Activated CD4-positive, alpha-beta T cell treated with anti-CD3 and anti-CD28 coated beads for 48 hours (primary cell): ENCODE data around the gene ANKRD23.
"Not testable (repeated sequence)": the region's sequence is repeated elsewhere in the genome, so short reads cannot be mapped to it uniquely, and the experiment has no call there.

Experiments used
- DNase-seq: peaks from one replicate; pipeline ENCODE4 v3.0.0-alpha.2; 2020

The ANKRD23 gene

DNA sequence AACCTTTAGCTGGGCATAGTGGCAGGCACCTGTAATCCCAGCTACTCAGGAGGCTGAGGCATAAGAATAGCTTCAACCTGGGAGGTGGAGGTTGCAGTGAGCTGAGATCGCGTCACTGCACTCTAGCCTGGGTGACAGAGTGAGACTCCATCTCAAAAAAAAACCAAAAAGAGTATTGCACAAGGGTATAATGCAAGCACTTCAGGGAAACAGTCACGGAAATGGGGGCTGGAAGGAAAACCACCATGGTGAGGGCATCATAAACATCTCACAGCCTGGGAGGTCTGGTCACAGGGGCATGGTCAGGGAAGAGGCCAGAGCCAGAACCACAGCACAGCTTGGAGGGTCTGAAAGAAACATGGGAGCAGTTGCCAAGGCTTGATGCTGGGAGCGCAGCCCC, 19.2 kb upstream of the ANKRD23 start:
- not testable (repeated sequence) for DNase-seq

DNA sequence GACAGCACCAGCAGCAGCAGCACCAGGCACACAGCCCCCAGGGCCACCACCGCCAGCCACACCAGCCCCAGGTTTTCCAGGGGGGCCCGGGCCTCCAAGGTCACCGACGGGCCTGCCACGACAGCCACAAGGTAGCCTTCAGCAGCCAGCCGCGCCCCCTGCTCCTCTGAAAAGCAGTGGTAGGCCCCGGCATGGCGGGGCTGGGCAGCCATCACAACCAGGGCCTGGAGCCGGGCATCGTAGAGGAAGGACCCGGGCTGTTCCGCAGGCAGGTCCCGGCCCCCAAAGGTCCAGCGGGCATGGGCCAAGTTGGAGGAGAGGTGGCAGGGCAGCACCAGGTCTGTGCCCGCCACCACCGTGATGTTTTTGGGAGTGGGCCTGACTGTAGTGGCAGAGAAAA, 17.3 kb upstream of the ANKRD23 start:
- DNase-seq = no peak

DNA sequence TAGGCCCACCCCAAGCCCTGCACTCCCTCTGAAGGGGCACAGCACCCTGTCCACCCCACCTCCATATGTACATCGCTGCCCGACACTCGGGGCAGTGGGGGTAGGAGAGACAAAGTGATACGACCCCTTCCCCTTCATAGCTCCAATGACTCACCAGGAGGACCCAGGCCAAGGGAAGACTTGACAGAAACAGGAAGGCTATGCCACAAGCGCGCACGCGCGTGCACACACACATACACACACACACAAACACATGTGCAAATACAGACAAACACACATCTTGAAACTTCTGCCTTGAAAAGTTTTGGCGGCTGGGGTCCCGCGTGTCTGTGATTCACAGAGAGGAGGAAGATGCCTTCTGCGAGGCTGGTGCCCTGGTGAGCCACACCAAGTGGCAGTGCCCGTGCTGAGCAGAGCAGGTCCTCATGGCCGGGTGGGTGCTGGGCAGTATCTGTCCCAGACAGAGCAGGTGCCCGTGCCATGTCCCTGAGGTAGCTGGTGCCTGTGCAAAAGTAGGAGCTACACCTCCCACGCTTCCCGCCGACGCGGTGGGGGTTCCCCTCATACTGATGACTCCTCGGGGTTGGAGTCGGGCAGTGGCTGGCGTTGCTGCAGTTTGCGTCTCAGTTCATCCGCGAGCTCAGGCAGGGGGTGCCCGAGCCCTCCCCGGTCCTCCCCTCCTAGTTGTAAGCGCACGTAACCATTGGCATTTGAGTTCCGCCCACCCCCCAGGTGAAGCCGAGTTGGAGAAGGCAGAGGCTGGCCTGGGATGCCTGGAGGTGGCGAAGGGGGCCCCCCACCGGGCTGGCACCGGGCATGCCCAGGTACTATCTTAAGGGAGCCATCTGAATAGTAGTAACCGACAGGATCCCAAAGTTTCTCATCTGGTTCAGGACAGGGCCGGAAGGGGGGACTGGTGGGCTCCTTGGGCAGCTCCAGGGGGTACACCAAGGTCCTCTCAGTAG, 16.5 kb upstream of the ANKRD23 start:
- DNase-seq = peak; percentile 71

DNA sequence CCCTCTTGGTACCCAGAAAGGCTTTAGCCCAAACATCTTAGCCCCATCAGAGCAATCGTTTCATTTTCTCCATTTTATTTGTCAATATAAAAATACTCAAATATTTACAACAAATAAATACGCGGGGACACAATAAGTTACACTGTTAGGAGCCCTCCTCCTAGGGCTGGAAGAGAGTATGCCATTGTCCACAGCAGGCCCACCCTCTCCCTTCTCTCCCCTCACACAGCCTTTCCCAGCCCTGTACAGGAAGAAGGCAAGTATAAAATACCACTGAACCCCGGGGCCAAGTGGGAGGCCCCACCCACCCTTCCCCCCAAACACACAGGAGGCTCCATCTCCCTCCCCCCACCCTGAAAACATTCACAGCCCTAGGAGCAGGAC, 15.9 kb upstream of the ANKRD23 start:
- DNase-seq = no peak

DNA sequence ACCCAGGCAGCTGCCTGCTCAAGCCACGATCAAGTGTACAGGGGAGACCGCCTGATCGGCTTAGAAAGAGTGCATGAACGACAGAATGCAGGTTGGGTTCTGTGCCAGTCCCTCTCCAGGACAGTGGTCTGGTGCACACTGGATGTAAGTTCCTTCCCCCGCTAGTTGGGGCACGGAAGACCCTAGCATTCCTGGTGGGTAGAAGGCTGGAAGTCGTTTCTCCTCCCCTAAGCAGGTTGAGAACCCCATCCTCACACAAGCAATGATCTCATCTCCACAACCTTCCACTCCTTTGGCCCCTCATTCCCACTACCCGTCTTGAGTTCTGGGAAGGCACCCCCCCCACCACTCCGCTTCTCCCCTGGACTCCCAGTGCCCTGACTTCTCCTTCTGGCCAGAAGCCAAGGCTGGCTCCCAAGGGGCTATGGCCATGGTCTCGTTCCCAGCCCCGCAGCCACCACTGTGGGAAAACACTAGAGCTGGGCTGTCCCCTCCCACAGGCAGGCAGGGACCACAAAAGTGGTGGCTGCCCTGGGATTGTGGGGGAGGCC, 15.4 kb upstream of the ANKRD23 start:
- DNase-seq = no peak

DNA sequence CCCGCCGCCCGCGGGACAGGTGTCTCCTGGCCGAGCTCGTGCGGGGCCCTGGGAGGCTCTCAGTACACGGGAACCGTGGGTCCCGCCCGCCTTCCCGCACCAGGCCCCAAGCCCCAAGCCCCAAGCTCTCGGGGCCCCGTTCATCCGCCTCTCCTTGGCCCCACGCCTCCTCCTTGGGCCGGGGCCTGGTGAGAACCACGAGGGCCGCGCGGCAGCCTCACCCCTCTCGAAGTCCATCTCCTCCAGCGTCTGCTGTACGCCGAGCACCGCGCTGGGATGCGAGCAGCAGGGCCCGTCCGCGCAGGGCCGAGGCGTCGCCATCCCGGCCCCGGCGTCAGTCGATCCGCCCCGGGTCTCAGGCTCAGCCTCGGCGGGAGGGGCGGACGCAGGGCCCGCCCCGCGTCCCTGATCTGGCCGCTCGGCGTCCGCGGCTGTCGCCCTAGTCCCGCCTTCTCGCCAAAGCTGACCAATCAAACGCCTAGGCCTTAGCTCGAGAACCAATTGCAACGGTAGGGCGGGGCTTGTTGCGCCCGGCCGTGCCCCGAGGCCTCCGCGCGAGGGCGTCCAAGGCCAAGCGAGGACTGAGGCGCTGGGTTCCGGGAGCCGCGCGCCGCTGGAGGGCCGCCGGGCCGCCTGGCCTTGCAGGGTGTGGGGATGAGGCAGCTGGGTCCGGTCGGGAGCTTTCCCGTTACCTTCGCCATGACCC, 14.0 kb upstream of the ANKRD23 start, which contains the start of gene ANKRD39:
TSS of gene ANKRD39 (minus strand) at position 350 of the 706 bp plus-strand sequence. CDS start at position 321, 29 bp downstream.
- peak; percentile 98 for DNase-seq

DNA sequence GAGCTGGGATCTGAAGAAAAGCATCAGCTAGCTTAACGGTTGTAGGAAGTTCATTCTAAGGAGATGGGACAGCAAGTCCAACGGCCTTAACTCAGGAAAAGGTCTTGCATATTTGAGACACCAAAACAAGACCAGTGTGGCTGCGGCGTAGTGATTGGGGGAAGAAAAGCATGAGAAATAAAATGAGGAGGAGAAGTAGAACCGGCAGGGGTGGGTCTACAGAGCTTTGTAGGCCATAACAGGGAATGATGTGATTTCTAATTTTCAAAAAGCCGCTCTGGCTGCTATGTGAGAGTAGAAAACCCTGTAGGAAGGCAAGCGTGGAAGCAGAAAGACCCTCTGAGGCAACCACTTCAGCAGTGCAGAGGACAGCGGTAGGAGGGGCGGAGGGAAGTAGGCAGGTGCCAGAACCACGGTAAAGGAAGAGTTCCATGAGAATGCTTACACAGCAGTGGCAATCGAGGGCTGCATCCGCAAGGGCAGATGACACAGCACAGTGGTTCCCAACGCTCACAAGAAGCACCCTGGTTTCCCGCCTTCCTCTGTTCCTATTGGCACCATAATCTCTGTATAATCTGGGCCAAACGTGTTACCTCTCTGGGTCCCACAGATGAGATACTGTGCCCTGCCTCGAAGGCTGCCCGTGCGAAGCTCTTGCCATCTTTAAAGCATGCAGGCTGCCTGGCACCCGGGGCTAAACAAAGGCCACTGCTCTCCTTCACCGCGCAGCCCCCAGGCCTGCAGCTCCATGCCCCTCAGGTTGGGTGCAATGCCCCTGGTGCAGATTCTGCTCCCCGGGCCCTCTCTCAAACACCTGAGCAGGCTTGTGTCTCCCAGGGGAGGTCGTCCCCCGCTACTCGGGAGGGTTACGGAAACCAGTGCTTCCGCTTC, 13.2 kb upstream of the ANKRD23 start:
- DNase-seq = peak; percentile 50

DNA sequence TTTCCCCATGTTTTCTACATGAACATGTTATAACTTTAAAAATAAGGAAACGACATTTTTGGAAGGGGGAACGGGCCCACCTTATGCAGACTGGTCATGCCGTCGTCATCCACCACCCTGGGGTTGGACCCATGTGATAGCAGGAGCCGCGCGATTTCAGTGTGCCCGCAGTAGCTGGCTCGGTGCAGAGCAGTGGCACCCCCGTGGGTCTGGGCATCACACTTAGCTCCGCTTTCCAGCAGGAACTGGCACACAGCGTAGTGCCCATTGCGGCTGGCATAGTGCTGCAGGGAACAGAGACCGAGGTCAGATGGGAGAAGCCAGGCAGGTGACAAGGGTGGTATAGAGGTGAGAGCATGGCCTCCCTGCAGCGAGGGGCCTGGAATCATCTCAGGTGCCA, 9.5 kb upstream of the ANKRD23 start:
- no peak for DNase-seq

DNA sequence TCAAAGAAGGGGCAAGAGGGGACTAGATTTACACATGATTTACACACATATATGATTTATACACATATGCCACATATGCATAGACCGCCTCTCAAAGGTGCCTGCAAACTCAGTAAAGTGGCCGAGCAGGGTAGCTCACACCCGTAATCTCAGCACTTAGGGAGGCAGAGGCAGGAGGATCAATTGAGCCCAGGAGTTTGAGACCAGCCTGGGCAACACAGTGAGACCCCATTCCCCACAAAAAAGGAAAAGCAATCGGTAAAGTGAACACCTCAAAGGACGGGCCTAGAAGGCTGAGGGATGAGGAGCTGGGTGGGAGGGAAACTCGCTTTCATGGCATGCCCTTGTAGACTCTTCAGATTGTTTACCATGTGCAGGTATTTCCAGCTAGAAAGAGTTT, 8.8 kb upstream of the ANKRD23 start:
- no peak for DNase-seq

DNA sequence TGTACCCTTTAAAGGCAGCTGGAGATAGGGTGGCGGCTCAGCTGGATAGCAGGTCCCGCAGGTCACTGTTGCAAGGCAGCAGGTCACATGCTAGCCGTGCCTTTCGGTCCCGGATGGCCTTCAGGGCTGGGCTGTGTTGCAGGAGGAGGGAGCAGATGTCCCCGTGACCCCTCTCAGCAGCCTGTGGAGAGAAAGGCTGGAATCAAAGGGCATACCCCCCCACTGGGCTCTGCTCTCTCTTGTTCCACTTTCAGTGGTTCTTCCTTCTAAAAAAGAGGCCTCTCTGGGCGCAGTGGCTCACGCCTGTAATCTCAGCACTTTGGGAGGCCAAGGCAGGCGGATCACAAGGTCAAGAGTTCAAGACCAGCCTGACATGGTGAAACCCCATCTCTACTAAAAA, 4.4 kb upstream of the ANKRD23 start:
- no peak for DNase-seq

DNA sequence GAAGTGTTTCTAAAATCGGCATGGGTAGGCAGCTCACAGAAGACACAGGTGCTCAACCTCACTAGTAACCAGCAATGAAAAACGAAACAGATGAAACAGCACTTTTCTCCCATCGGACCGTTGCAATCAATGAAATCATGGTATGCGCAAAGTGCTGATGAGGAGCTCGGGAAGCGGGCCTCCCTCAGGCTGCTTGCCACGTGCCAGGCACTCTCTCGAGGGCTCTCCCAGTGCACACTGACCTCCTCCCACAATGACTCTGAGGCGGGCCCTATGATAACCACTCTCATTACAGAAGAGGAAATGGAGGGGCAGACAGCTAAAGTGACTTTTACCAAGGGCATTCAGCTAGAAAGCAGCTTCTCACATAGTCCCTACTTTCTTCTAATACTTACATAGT, 3.8 kb upstream of the ANKRD23 start:
- no peak for DNase-seq

DNA sequence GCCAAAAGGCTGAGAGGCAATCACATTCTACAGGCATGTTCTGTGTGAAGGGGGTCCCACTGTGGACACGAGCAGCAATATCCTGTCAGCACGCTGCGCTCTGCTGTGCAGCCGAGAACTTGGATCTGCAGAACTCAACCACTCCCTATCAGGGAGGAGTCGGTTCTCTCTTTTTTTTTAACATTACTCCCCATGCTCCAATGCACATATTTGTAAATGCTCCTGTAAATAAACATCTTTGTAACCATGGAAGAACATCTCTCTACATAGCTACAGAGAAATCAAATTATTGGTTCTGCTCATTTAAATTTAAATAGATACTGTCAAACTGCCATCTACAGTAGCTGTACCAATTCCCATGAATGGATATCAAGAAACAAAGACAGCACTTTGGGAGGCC, 3.0 kb upstream of the ANKRD23 start:
- no peak for DNase-seq

DNA sequence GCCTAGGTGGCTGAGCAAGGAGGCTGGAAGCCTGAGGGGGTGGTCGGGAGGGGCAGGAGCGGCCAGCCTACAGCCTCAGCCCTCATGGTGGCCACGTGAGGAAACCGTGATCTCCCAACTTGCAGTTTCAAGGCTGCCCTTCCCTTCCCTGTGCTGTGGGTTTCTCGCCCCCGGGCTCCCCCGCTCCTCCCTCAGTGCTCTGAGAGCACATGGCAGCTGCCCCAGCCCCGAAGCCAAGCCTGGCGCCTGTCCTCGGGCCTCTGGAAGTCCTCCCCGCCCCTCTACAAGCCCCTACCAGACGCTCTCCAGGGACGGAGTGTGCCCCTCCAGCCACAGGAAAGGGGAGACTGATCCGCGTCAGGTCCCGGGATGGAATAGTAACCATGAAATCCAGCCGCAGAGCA, 586 bp upstream of the ANKRD23 start:
- no peak for DNase-seq

DNA sequence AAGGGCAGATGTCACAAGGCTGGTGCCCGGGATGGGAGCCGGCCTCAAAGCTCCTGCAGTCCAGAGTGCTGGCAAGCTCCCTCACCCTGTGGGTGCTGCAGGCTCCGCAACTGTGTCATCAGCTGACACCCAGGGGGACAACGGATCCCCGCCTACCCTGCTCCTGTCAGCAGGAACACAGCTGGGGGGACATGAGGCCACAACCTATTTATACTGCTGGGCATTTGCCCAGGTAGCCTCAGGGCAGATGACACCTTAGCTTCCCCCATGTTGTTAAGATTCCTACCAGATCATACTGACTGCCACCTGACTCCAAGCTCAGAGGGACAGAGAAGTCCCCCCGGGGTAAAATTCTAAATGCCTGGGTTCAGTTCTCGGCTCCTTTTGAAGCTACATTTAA, 1.2 kb downstream of the ANKRD23 start:
- DNase-seq = no peak

DNA sequence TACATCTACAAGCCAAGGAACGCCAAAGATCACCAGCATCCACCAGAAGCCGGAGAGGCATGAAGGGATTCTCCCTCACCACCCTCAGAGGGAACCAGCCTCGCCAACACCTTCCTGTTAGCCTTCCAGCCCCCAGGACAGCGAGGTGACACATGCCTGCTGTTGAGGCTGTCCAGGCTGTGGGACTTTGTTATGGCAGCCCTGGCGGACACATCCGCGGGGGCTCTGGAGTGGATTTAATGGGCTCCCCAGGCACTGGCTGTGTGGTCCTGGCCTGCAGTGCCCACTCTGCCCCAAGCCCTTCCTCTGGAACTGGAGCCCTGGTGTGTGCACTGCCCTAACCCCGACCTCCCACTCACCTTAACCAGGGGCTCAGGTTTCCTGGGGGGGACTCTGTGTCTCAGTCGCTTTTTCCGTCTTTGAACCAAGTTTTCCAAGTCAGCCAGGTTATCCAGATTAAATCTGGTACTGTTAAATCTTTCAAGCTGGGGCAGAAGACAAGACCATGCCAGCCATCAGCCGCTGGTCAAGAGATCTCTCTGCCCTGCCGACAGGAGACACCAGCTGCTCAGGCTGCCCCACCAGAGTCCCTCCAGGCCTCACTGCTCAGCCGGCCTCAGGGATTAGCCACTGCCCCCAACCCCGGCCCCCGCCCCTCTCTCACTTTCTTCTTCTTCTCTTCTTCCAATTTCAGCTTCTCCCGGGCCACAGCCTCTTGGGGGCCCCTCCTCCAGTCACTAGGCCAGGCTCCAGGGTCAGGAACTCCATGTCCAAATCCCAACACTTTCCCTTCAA, 1.9 kb downstream of the ANKRD23 start:
- no peak for DNase-seq

DNA sequence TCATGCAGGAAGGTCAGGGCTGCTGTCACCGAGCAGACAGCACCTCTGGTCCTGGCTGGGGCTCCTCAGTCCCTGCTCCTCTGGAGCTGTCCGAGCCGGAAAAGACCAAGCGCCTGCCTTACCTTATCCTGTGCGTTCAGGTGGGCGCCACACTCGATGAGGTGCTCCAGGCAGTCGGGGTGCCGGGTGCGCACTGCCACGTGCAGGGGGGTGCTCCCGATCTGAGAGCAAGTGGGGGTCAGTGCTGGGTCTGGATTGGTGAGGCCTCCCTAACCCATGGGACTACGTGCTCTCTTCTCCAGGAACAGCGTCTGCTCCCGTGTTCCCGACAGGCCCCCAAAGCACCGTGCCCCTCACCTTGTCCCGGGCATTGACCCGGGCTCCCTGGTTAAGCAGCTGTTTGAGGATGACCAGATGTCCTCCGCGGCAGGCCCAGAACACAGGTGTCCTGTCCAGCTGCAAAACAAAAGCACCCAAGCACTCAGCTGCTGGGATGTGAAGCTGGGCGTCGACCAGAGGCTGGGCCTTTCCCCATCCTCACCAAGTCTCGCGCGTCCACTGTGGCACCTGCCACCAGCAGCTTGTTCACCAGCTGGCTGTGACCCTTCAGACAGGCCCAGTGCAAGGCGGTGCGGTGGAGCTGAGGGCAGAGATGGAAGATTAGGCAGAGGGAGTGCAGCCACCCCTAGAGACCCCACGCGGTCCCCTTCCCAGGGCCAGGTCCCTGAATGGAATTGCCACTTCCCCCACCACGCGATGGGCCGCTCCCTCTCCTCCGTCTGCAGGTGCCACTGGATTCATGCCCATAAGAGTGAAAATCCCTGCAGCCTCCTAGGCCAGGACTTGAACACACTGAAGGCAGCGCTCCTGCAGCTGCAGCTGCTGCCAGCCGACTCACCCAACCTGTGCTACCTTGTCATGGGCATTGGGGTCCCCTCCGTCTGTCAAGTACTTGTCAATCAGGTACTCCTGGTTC, 3.7 kb downstream of the ANKRD23 start:
- no peak for DNase-seq

DNA sequence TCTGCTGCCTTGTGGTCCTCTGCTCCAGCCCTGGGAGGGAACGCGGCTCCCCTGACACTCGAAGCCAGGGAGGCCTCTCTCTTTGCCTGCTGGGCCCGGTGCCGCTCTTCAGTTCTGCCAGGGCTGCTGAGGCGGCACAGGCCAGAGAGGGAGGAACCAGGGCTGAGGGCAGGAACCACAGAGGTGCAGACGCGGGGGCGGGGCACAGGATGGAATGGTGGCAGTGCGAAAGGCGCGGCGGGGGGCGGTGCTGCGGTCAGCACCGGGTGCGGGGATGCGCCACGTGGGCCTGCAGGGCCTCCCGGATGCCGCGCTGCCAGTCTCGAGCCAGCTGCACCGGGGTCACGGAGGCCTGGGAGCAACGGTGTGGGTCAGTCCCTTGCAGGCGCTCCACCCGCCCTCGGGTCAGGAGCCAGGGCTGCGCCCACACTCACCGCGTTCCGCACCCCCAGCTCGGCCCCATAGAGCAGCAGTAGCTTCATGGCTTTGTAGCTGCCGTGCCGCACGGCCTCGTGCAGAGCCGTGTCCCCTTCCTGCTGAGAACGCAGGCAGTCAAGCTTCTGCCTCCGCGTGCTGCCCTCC, 4.4 kb downstream of the ANKRD23 start:
- peak; percentile 85 for DNase-seq

DNA sequence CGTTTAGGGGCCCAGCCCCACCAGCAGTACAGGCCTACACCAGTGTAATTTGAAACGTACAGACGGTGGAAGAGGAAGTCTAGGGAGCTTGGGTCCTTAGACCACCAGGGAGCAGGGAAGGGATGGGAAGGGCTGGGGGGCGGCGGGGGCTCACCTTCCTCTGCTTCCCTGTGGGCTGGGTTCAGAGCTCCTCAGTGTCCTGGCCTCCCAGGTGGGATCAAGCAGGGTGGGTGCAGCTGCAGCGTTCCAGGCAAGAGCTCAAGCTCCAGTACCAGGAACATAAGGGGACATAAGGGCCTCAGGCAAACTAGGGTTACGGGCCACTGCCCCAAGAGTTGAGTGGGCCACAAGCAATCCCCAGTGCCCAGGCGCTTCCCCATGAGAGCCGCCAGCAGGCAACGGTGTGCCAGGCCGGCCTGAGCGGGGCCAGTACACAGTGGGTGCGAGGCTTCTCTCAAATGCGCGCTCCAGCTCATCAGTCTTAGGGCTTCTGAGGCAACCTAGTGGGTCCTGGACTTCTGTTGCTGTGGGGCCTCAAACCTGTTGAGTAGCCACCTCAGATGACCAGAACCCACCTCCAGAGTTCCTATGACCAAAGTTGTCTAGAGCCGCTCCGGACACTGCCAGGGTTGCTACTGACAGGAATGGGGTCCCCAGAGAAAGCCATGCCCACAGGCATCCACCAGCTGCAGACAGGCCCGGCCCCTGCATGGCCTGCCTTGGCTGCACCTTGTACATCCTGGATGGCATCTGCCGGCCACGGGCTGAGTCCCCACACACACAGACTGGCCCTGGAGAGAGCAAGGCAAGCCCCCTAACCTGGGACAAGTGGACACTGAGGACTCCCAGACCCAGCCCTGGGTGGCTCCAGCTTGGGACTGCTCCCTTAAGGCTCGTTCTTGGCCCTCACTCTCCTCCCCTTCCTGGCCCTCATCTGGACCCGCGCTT, 5.2 kb downstream of the ANKRD23 start:
- no peak for DNase-seq

DNA sequence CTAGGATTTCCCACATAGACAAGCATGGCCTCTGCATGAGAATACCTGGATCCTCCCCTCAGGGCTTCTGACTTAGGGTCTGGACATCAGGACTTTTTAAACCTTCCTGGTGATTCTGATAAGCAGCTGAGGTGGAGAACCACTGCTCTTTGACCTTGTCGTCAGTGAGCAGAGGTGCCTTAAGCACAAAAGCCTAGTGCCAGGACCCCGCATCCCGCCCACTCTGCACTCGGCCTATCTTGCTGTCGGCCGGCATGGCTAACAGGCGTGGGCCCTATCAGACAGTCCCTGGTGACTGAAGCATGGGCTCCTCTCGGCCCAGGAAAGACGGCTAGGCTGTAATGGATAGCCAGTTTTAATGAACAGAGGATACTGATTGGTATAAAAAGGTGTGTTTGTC, 6.2 kb downstream of the ANKRD23 start:
- no peak for DNase-seq
